LNCaP clone FGC (cell line): ENCODE results near the gene MFF.

Experiments used
- DNase-seq: peaks from one replicate; pipeline ENCODE4 v3.0.0-alpha.2; 2011; ENCODE audit warnings: low read depth
- H3K4me3 ChIP-seq: 2 replicates; pipeline ENCODE4 v1.5.1; 2011; ENCODE audit warnings: mild to moderate bottlenecking, low read depth, low read length, control low read depth
- CTCF ChIP-seq: IDR thresholded peaks from 2 replicates; pipeline ENCODE4 v1.5.1; 2012; ENCODE audit warnings: mild to moderate bottlenecking; ENCODE audit not compliant: control insufficient read depth, insufficient read depth; ENCODE audit errors: extremely low read depth

The MFF gene

GRCh38 chr2:227295806-227296205 lies 29.2 kb upstream of the MFF start:
- H3K4me3 ChIP-seq: no peak overlapping the region
- no peak for TF ChIP-seq CTCF
- no peak for DNase-seq

- no peak for DNase-seq
- TF ChIP-seq CTCF: no peak
- no peak overlapping the region for H3K4me3 ChIP-seq
Observed at GRCh38 chr2:227296671-227297405, 28.2 kb upstream of the MFF start.

DNA sequence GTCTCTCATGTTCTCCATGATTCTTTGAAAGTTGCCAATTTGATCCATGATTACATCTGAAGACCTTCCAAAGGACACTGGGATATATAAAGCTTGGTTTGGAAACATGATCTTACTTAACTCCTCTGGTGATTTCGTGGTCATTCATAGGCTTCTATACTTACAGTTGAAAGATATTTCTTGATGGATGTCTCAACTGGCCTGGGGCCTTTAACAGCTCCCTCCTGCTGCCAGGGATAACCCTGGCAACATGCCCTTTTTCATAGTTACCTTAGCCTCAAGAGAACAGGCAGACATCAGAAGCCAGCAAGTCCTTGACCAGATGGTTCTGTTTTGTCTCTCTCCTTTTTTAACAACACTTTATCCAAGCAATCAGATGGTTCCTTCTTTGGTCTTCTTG lies 23.5 kb upstream of the MFF start:
- TF ChIP-seq CTCF: no peak
- DNase-seq: no peak
- no peak overlapping the region for H3K4me3 ChIP-seq

DNA sequence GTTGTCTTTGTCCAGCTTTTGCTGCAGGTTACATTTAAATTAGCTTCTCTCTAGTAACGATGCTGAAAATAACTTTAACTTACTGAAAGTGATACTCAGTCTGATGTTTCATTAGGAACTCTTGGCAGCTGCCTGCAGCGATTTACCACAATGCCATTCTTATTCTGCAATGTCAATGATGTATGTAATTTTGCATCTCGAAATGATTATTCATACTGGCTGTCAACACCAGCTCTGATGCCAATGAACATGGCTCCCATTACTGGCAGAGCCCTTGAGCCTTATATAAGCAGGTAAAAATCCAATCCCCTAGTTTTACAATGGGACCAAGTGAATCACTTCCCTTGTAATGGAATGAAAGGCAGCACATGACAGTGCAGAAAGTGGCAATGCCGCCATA lies 16.3 kb upstream of the MFF start:
- no peak for TF ChIP-seq CTCF
- no peak for DNase-seq
- no peak overlapping the region for H3K4me3 ChIP-seq

GRCh38 chr2:227310756-227311110 lies 14.3 kb upstream of the MFF start:
- H3K4me3 ChIP-seq: no peak overlapping the region
- no peak for DNase-seq
- no peak for TF ChIP-seq CTCF

DNA sequence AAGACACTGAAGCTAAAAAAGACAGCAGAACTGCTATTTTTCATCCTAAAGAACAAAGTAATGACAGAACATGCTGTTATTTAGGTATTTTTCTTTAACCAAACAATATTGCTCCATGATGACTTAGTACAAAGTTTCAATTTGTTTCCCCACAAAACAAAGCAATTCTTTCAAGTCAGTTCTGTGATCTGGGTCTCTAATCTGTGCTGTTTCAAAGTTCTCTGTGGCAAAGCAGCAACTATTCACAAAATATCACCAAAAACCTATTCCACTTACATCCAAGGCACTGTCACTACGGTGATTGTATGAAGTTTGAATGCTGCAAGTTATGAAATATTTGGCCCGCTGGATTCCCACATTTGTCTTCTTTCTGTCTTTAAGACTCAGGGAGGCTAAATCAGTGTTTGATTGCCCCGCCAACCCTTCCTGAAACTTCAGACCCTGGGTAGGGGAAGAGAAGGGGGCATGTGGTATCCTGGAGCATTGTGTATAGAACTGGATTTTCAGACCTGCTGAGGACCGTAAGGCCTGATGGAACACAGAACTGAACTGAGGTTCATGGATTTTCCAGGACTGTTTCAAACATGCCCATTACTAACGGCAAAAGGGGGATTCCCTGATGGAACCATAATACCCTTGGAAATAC lies 13.1 kb upstream of the MFF start:
- DNase-seq: no peak
- TF ChIP-seq CTCF: no peak
- no peak overlapping the region for H3K4me3 ChIP-seq

GRCh38 chr2:227312579-227312978 lies 12.5 kb upstream of the MFF start:
- no peak overlapping the region for H3K4me3 ChIP-seq
- no peak for DNase-seq
- TF ChIP-seq CTCF: no peak
